GM18505 (cell line): Measurements from ENCODE around the gene SLC6A7.

Source experiments
- ATAC-seq: cut with Tn5 transposase; IDR thresholded peaks from one replicate; pipeline ENCODE4 v1.9.1; 2021; ENCODE audit not compliant: unreplicated experiment
- POLR2A ChIP-seq: IDR thresholded peaks from 4 replicates; pipeline ENCODE4 v1.6.1; 2011; ENCODE audit warnings: borderline replicate concordance; ENCODE audit not compliant: insufficient read depth, insufficient read length; ENCODE audit errors: extremely low read depth

The SLC6A7 gene

DNA sequence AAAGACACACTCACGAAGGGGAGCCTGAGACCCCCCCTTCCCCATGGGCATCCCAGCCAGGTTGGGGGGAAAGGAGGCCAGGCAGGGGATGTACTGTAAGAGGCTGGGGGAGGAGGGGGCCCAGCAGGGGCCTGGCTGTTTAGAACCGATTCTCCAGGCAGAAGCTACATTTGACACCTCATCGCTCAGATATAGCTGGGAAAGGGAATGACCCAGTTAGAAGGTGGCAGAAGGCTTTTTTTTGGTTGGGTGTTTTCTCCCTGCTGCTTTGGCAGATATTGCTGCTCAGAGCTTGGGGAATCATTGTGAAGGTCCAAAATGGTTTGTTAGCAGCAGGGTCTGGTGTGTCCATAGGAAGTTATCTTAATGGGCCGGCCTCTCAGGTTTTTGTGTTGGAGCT lies 17.3 kb upstream of the SLC6A7 start:
- no peak for ATAC-seq
- TF ChIP-seq POLR2A = no peak

- no peak for TF ChIP-seq POLR2A
- no peak for ATAC-seq
Measured at GRCh38 chr5:150173161-150173560, 16.7 kb upstream of the SLC6A7 start.

DNA sequence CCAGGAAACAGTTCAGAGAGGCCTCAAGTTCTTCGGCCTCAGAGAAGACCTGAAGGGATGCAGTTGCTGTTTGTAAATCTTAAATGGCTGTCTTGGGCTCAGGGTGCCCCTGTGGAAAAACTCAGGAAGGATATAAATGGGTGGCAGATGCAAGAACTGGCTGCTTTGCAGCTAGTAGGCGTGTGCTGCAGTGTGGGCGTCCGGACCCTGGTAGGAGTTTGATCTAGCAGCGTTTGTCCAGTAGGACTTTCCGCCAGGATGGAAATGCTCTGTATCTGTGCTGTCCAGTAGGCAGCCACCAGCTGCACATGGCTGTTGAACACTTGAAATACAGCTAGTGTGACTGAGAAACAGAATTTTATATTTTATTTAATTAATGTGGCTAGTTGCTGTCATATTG lies 15.6 kb upstream of the SLC6A7 start:
- no peak for ATAC-seq
- TF ChIP-seq POLR2A = no peak

- no peak for TF ChIP-seq POLR2A
- no peak for ATAC-seq
Measured at GRCh38 chr5:150175076-150175475, 14.8 kb upstream of the SLC6A7 start.

GRCh38 chr5:150175536-150175935 lies 14.3 kb upstream of the SLC6A7 start:
- no peak for TF ChIP-seq POLR2A
- no peak for ATAC-seq

DNA sequence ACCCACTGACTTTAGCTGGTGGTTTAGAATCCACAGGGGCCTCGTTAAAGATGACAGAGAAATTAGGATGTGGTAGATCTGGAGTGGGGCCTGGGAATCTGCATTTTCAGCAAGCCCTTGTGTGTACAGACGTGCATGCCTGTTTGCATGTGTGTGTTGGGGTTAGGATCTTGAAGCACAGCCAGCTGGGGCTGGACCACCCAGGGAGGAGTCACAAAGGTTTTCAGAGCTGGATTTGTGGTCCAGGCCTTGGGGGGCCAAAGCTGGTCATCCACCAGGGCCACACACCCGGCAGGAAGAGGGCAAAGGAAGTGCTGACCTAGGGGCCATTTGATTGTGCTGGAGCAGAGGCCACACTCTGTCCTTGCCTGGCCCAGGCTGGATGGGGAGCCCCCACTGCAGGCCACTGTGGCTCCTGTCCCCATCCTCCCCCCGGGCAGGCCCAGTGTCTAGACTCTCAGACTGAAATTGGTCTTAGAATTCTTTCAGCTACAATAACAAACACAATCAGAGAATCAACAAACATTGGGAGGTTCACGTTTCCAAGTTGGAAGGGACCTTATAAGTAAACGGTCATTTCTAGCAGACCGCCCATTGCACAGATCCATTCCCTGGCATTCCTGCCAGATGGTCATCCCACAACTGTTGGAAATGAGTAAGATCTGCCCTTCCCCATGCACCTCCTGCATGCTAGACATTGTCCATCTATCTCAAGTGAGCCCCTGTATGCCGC lies 13.0 kb upstream of the SLC6A7 start:
- no peak for ATAC-seq
- no peak for TF ChIP-seq POLR2A

DNA sequence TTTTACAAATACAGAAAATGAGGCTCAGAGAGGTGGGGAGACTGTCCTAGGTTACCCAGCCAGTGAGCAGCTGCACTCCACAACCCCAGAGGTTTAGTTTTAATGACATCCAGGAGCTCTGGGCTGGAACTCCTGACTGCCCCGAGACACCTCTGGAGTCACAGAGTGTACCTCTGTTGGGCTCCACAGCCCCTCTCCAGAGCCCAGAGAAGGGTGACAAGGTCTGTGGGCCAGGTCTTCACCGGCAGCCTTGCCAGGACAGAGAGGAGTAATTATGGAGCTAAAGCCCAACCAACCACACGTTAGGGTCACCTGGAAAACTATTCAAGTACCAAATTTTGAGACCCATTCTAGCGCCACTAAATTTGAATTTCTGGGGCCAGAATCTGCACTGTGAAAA lies 12.1 kb upstream of the SLC6A7 start:
- no peak for TF ChIP-seq POLR2A

GRCh38 chr5:150178262-150178661 lies 11.6 kb upstream of the SLC6A7 start:
- no peak for ATAC-seq

More for the DNA sequence above, 12.1 kb upstream of the SLC6A7 start:
- ATAC-seq = no peak

DNA sequence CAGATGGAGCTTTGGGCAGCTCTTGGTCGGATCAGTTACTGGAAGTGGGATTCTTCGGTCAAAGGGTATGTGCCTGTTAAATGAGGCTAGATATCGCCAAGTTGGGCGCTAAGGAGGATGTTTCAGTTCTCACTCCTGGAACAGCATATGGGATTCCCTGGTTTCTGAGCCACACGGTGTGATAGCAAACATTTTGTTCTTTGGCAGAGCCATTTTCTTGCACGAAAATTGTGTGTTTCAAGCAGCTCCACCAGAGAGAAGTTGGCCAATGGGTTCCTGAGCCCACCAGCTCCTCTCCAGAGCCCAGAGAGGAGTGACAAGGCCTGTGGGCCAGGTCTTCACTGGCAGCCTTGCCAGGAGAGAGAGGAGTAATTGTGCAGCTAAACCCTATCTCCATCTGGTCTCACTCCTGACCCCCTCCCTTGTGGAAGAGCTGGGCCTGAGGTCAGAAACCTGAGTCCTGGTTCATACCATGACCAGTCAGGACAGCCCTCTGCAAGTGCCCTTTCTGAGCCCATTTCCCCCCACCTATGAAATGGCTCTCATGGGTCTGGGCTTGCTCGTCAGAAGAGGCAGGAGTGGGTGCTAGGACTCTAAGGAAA lies 10.7 kb upstream of the SLC6A7 start:
- no peak for ATAC-seq
- no peak for TF ChIP-seq POLR2A

More at GRCh38 chr5:150178262-150178661, 11.6 kb upstream of the SLC6A7 start:
- no peak for TF ChIP-seq POLR2A

DNA sequence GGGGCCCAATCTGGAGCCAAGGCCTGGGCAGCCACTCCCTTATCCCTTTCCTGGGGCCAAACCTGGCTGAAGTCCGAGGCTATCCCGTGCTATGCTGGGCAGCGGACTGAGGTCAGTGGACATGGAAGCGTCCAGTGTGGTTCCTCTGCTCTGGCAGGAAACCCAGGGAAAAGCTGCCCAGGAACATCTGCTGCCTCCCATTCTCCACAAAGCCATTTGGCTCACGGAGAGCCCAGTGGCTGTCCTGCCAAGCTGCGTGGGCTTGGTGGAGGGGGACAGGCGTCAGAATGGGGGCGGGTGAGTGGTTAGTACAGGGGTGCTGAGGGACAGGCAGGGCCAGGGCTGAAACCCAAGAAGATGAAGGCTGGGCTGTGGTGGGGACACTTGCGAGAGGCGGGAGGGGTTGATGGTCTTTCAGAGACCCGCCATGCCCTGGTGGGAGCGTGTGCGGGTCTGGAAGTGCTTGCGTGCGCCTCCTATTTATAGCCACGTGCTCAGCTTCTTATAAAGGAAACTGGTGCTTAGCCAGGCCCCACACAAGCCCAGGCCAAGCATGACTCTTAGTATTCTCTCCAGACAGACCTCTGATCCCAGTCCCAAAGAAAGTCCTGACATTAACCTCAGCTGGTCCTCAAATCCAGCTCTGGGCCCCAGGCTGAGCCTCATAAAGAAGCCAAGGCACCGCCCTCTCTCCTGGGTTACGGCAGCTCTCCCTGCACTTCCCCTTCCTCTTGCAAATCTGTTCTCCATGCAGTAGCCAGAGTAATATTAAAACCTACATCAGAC lies 9.4 kb upstream of the SLC6A7 start:
- TF ChIP-seq POLR2A = no peak
- no peak for ATAC-seq

- no peak for ATAC-seq
- TF ChIP-seq POLR2A = no peak
Measured at GRCh38 chr5:150181027-150181426, 8.8 kb upstream of the SLC6A7 start.

DNA sequence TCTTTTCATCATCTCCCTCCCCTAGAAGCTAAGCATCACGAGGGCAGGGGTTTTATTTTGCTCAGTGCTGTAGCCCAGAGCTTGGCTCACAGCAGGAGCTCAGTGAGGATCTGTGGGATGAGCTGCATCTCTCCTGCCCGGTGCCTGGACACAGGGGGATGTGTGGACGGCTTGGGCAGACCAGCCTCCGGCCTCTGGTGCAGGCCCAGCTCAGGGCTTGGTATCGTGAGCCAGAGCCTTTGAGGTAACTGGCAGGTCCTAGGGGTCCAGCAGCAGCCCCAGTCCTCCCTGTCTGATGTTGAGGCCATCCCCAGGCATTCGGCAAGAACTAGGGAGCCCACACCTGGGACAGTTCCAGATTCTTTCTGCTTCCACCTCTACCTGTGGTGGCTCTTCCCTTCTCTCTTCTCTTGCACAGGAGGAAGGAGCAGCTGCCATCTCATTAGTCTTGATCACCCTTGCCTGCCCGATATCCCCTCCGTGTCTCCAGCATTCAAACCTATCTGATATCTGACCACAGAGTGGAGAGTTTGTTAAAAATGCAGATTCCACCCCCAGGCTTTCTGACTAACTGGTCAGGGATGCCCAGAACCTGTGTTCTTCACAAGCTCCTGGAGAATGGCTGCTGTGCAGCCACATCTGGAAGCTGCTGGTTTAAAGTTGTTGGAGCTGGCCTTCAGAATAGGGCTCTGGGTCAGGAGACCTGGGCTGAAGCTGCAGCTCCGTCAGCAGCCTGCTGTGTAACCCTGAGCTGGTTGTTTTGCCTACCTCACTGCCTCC lies 7.9 kb upstream of the SLC6A7 start:
- TF ChIP-seq POLR2A = no peak
- ATAC-seq = no peak

GRCh38 chr5:150182774-150183173 lies 7.1 kb upstream of the SLC6A7 start:
- no peak for TF ChIP-seq POLR2A
- no peak for ATAC-seq
